NOMO-1 treated with dmso at 0.1 percent for 144 hours (cell line): ENCODE data around the gene CRABP1.

ENCODE experiments used
- DNase-seq: peaks from one replicate; lab custom pipeline; 2025; ENCODE audit not compliant: unreplicated experiment; lab: John Stamatoyannopoulos, UW

Gene CRABP1

DNA sequence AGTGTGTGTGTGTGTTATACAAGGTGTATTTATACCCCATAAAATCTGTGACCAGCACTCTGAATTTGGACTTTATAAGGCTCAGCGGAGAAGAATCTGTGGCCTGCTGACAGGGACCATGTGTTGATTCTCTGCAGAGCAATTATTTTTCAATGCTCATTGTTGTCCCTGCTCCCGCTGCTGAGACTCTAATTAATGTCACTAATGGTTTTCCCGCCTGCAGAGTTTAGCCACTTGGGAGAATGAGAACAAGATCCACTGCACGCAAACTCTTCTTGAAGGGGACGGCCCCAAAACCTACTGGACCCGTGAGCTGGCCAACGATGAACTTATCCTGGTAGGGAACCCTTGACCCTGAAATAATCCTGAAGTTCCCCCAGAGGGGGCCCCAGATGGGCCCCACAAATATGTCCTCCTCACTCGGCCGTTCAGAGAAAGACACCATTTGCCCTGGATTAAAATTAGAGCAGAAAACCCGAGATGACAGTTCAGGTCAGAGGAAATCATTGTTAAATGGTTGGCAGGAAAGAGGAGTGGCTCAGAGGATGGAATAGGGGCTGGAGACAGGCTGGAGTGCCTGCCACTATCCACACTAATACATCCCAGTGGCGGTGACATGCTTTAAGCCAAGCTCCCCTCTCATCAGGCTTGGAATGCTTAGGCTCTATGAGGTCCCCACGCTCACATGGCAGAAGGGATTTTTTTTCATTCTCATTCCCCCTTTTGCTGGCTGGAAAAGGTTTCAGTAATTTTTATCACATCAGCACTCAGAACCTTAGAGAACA, 3.3 kb downstream of the CRABP1 start:
- no peak for DNase-seq

- DNase-seq, result no peak
Observed at GRCh38 chr15:78345396-78346125, 5.4 kb downstream of the CRABP1 start.

GRCh38 chr15:78347586-78348543, 7.7 kb downstream of the CRABP1 start:
- no peak for DNase-seq

GRCh38 chr15:78350058-78350457, 9.9 kb downstream of the CRABP1 start:
- no peak for DNase-seq

DNA sequence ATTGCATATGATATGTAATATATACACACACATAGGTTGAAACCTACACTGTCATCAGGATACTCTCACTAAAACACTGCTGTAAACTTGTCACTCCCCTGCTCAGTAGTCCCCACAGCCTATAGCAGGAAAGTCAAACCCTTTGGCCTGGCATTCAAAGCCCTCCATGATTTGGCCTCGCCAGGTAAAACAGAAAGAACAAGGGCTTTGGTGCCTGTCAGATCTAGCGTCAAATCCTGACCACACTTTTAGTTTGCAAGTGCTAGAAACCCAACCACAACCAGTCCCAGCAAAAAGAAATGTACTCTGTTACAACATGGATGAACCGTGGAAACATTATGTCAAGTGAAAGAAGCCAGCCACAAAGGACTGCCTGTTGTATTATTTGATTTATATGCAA, 11.4 kb downstream of the CRABP1 start:
- no peak for DNase-seq

- no peak for DNase-seq
Observed at GRCh38 chr15:78353093-78353492, 12.9 kb downstream of the CRABP1 start.

DNA sequence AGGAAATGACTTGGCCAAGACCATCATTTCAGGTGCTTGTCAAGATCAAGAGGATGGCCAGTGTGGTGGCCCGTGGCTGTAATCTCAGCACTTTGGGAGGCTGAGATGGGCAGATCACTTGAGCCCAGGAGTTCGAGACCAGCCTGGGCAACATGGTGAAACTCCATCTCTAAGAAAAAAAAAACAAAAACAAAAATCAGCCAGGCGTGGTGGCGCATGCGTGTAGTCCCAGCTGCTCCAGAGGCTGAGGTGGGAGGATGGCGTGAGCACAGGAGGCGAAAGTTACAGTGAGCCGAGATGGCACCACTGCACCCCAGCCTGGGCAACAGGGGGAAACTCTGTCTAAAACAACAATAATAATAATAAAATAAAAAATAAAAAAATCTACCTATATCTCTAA, 15.0 kb downstream of the CRABP1 start:
- DNase-seq, result no peak

- no peak for DNase-seq
Observed at GRCh38 chr15:78358102-78358870, 18.1 kb downstream of the CRABP1 start.

DNA sequence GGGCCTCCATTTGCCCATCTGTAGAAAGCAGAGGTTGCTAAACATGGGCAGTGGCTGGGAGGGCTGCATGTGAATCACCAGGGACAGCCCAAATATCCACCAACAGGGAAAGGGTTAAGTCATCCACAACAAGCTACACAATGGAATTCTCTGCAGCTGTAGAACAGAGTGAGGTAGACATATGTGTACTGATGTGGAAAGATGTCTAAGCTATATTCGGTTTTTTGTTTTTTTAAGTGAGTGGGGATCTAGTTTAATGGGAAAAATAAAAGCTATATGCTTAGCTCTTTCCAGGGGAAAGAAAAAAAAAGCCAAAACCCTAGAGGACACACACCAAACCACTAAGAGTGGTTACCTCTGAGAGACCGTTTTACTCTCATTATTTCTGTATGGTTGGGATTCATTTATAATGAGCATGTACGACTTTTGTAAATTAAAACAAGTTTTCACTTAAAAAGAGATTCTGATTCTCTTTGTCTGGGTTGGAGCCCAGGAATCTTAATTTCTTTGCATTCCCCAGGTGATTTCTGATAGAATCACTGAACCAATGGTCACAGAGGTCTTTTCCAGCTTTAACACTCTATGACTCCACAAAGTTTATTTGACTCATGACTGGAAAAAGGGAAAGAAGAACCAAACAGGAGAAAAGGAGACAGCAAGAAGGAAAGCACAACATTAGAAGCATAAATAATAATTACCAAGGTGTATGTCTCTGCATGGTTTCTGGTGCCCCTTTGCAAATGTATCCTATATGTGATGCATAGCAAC, 19.1 kb downstream of the CRABP1 start:
- no peak for DNase-seq

GRCh38 chr15:78360367-78360801, 20.2 kb downstream of the CRABP1 start:
- DNase-seq, result no peak

DNA sequence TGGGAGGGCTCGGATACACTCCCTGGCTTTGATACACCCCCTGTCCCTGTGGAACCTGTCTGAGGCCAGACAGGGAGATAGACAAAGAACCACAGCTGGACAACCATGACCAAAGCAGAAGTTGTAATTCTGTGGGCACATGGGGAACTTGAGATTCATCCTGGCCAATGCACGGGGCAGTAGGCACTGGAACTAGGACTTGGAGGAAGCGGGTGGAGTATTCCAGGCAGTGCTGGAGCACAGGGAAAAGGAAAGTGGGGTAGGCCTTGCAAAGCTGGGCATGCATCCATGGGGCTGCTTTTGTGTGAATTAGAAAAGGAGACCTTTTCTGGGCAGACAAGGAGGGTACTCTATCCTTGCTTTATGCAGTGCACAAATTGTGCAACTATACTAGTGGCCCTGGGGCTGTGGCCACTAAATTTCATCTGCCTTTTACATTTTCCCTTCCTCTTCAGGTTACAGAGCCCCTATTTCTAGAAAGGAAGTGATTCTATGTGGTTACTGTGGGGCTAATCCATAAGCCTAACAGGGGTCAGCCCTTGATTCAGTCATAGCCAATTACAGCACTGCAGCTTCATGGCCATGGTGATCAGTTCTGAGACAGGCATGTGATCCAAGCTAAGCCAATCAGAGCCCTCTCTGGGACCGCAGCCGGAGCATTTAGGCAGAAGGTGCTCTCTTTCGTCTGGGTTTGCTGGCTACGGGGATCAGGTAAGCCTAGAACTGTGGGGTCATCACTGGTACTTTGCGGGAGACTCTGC, 21.0 kb downstream of the CRABP1 start:
- peak; percentile 95 for DNase-seq

DNA sequence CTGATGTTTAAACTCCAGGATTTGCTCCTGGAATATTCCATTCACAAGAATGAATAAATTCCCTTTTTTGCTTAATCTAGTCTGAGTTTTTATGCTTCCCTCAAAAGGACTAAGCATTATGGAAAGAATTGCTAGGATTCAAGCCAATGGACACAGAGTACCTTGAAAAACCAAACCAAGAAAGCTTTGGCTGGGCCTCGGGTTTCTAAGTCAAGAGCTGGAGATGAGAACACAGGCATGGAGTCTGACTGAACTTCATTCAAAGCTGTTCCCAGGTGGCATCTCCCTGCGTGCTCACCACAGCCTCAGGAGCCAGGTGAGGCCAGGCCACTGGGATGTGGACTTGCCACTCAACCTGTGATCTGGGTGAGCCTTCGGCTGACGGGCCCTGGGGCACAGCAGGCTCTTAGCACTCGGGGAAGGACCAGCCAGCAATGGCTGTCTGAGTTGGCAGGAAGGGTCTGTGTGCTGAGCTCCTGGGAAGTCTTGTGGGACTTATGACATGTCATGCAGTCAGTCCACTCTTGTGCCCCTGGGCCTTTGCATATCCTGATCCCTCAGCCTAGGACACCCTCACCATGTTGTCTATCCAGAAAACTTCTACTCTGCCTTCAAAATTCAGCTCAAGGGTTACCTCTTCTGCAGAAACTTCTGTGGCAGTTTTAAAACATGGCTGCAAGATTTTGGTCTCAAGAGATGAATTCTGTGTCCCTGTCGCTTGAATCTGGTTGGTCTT, 21.8 kb downstream of the CRABP1 start:
- no peak for DNase-seq

- DNase-seq, result no peak
Observed at GRCh38 chr15:78362716-78363380, 22.7 kb downstream of the CRABP1 start.

- DNase-seq, result no peak
Observed at GRCh38 chr15:78363381-78363734, 23.2 kb downstream of the CRABP1 start.

- no peak for DNase-seq
Observed at GRCh38 chr15:78364233-78364632, 24.1 kb downstream of the CRABP1 start.

DNA sequence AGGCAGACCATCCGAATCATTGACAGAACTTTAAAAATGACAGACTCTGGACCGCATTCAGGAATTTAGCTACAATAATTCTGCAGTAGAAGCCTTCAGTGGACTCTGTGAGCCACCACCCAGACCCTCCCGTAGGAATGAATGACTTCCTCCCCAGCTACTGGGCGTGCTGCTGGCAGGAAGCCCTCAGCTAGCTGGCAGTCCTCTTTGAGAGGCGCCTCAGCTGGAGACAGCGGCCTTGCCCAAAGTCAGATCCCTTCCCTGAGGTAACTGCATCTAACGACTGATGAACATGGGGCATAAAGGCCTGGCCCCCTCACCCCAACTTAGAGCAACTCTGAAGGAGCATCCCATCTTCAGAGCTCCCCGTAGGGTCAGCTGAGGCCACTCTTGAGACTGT, 25.8 kb downstream of the CRABP1 start:
- no peak for DNase-seq

GRCh38 chr15:78366342-78366741, 26.2 kb downstream of the CRABP1 start:
- no peak for DNase-seq

- DNase-seq, result peak; percentile 35
Observed at GRCh38 chr15:78368651-78369050, 28.5 kb downstream of the CRABP1 start.
